Osteocyte (in vitro differentiated cells): ENCODE measurements around the gene D2HGDH. TPM values are rescaled to one million over a fixed set of nuclear protein-coding genes. Genes with fewer than 3 reads are reported as not detected.
"Not testable (repeated sequence)": the region's sequence is repeated elsewhere in the genome, so short reads cannot be mapped to it uniquely, and the experiment has no call there.

ENCODE experiments used
- DNase-seq: peaks from one replicate; pipeline ENCODE4 v3.0.0; 2021; ENCODE audit warnings: mixed read lengths; ENCODE audit not compliant: unreplicated experiment; ENCODE audit errors: extremely low spot score
- H3K27ac Mint-ChIP-seq: one replicate; pipeline ENCODE4 v1.8.0; 2021; ENCODE audit warnings: mild to moderate bottlenecking, mixed read lengths; ENCODE audit not compliant: unreplicated experiment
- H3K27me3 Mint-ChIP-seq: one replicate; pipeline ENCODE4 v1.8.0; 2021; ENCODE audit warnings: mixed read lengths; ENCODE audit not compliant: unreplicated experiment
- H3K36me3 Mint-ChIP-seq: one replicate; pipeline ENCODE4 v1.8.0; 2021; ENCODE audit warnings: mixed read lengths; ENCODE audit not compliant: unreplicated experiment
- H3K4me1 Mint-ChIP-seq: one replicate; pipeline ENCODE4 v1.8.0; 2021; ENCODE audit warnings: mixed read lengths; ENCODE audit not compliant: unreplicated experiment
- H3K4me3 Mint-ChIP-seq: one replicate; pipeline ENCODE4 v1.8.0; 2021; ENCODE audit warnings: mild to moderate bottlenecking, moderate library complexity, mixed read lengths; ENCODE audit not compliant: unreplicated experiment
- H3K9me3 Mint-ChIP-seq: one replicate; pipeline ENCODE4 v1.8.0; 2021; ENCODE audit warnings: mixed read lengths; ENCODE audit not compliant: unreplicated experiment
- CTCF ChIP-seq: fragments of 200-600 bp; sonication (generic); IDR thresholded peaks from 2 replicates; pipeline ENCODE4 v1.5.0; 2021; ENCODE audit warnings: antibody characterized with exemption, mild to moderate bottlenecking, moderate library complexity
- total RNA-seq: library from RNA; stranded (reverse); gene quantifications from 2 replicates; pipeline ENCODE4 v1.2.1, GENCODE V29; 2021

Gene D2HGDH
- total RNA-seq, 1 donor from 2014 or later = 32.5 TPM

GRCh38 chr2:241788572-241788971, 54.1 kb downstream of the D2HGDH start:
- H3K27ac Mint-ChIP-seq = no peak overlapping the region
- TF ChIP-seq CTCF = no peak
- H3K4me3 Mint-ChIP-seq = no peak overlapping the region
- H3K27me3 Mint-ChIP-seq = peaks cover 42% of the 10 kb centered on the region
- peaks cover 10% of the 10 kb centered on the region for H3K9me3 Mint-ChIP-seq
- H3K4me1 Mint-ChIP-seq = no peaks in the 10 kb centered on the region
- H3K36me3 Mint-ChIP-seq = no peaks in the 10 kb centered on the region
- DNase-seq = no peak

- H3K4me1 Mint-ChIP-seq, DNase-seq, H3K27ac Mint-ChIP-seq, H3K4me3 Mint-ChIP-seq, H3K36me3 Mint-ChIP-seq: not testable (repeated sequence)
- H3K9me3 Mint-ChIP-seq = peaks cover 10% of the 10 kb centered on the region
- peaks cover 37% of the 10 kb centered on the region for H3K27me3 Mint-ChIP-seq
These were observed 57.0 kb downstream of the D2HGDH start for GRCh38 chr2:241791385-241791784.

- no peak for TF ChIP-seq CTCF
- Mint-ChIP-seq H3K36me3 (no peaks in the 10 kb centered on the region), H3K9me3 (peaks cover 4% of the 10 kb centered on the region)
These were observed 59.0 kb downstream of the D2HGDH start for GRCh38 chr2:241793385-241793784.

GRCh38 chr2:241794250-241794823, 59.9 kb downstream of the D2HGDH start:
- no peak overlapping the region for H3K4me3 Mint-ChIP-seq
- H3K36me3 Mint-ChIP-seq = no peaks in the 10 kb centered on the region
- no peaks in the 10 kb centered on the region for H3K9me3 Mint-ChIP-seq
- H3K4me1 Mint-ChIP-seq = no peaks in the 10 kb centered on the region
- H3K27me3 Mint-ChIP-seq = peaks cover 18% of the 10 kb centered on the region
- no peak overlapping the region for H3K27ac Mint-ChIP-seq
- no peak for TF ChIP-seq CTCF
- DNase-seq = no peak

More at GRCh38 chr2:241793385-241793784, 59.0 kb downstream of the D2HGDH start:
- Mint-ChIP-seq H3K4me3 (no peak overlapping the region), H3K27ac (no peak overlapping the region), H3K27me3 (peaks cover 18% of the 10 kb centered on the region), H3K4me1 (no peaks in the 10 kb centered on the region)
- DNase-seq = no peak

- Mint-ChIP-seq H3K4me1 (no peaks in the 10 kb centered on the region), H3K36me3 (no peaks in the 10 kb centered on the region), H3K27ac (no peak overlapping the region), H3K27me3 (peaks cover 14% of the 10 kb centered on the region), H3K9me3 (no peaks in the 10 kb centered on the region), H3K4me3 (no peak overlapping the region)
- no peak for DNase-seq
- no peak for TF ChIP-seq CTCF
These were observed 60.9 kb downstream of the D2HGDH start for GRCh38 chr2:241795021-241795999.
